Aorta (tissue), 5 donors: ENCODE data around the gene CFAP65. TPM values are rescaled to one million over a fixed set of nuclear protein-coding genes. Genes with fewer than 3 reads are reported as not detected.

Experiments
- ATAC-seq: fragments of 200-7000 bp; cut with Tn5 transposase; one replicate; pipeline ENCODE4 v1.9.1; 2022; ENCODE audit warnings: moderate library complexity; ENCODE audit not compliant: low FRiP score
- DNase-seq, 2 donors: peaks; one replicate each; pipeline ENCODE4 v3.0.0-alpha.2; 2020
- H3K27ac ChIP-seq, 2 donors: one replicate each; pipeline ENCODE4 v1.5.1; 2013; ENCODE audit warnings: low read length in 2 of 2, mild to moderate bottlenecking in 2 of 2, moderate library complexity in 2 of 2, control low read depth in 1 of 2, inconsistent platforms in 1 of 2, low read depth in 1 of 2
- H3K27me3 ChIP-seq, 2 donors: one replicate each; pipeline ENCODE4 v1.6.1; 2013; ENCODE audit warnings: control low read depth in 1 of 2, low read length in 1 of 2, mild to moderate bottlenecking in 1 of 2, moderate library complexity in 1 of 2; ENCODE audit not compliant: insufficient read depth in 2 of 2, control insufficient read depth in 1 of 2
- H3K36me3 ChIP-seq, 2 donors: one replicate each; pipeline ENCODE4 v1.6.1; 2013; ENCODE audit warnings: control low read depth in 1 of 2, low read length in 1 of 2, mild to moderate bottlenecking in 1 of 2; ENCODE audit not compliant: insufficient read depth in 2 of 2, control insufficient read depth in 1 of 2
- H3K4me1 ChIP-seq, 2 donors: one replicate each; pipeline ENCODE4 v1.6.1; 2013; ENCODE audit warnings: low read length in 2 of 2, control low read depth in 1 of 2, mild to moderate bottlenecking in 1 of 2, moderate library complexity in 1 of 2; ENCODE audit not compliant: insufficient read depth in 2 of 2, control insufficient read depth in 1 of 2
- H3K4me3 ChIP-seq, 2 donors: one replicate each; pipeline ENCODE4 v1.5.1; 2013; ENCODE audit warnings: low read length in 2 of 2, control low read depth in 1 of 2, mild to moderate bottlenecking in 1 of 2
- H3K9me3 ChIP-seq: one replicate; pipeline ENCODE4 v1.6.1; 2013; ENCODE audit warnings: mild to moderate bottlenecking, low read length; ENCODE audit not compliant: control insufficient read depth
- WGBS, 2 donors: extraction: QIAGEN DNeasy Blood & Tissue Kit; methylation state at CpG; one replicate each; pipeline ENCODE4 v1.1.7; 2013; 5-methylcytosine and 5-hydroxymethylcytosine counted together
- intact Hi-C, 2 donors: fragments of 100-400 bp; cut with DNase I; formaldehyde crosslinking; loops; one replicate each; pipeline versions ENCODE4 v1.14.2 to v1.15.0; 2022
- polyA plus RNA-seq, 2 donors: library from polyadenylated mRNA; stranded (reverse); fragments of 200-250 nt; gene quantifications; one replicate each; pipeline ENCODE4 v1.2.3, GENCODE V29; 2013
- total RNA-seq, 2 donors: library from RNA; stranded (reverse); fragmentation: NEBNext Ultra II Directional; extraction: Animal tissue kit (Norgen Biotek cat#: 25700); gene quantifications; one replicate each; pipeline ENCODE4 v1.2.1, GENCODE V29; 2021
- donor health status: healthy with polysubstance abuse.
- donor health status: Bipolar disorder and iron deficiency.
- donor health status: DM: no; HTN: no; CAD: no.
- donor health status: DM: no; HTN: no; CAD: no.
- donor health status: DM: yes; HTN: yes; CAD: no.

The CFAP65 gene
- total and polyA plus RNA-seq, 4 donors: 0.15 TPM; not detected in 3

DNA sequence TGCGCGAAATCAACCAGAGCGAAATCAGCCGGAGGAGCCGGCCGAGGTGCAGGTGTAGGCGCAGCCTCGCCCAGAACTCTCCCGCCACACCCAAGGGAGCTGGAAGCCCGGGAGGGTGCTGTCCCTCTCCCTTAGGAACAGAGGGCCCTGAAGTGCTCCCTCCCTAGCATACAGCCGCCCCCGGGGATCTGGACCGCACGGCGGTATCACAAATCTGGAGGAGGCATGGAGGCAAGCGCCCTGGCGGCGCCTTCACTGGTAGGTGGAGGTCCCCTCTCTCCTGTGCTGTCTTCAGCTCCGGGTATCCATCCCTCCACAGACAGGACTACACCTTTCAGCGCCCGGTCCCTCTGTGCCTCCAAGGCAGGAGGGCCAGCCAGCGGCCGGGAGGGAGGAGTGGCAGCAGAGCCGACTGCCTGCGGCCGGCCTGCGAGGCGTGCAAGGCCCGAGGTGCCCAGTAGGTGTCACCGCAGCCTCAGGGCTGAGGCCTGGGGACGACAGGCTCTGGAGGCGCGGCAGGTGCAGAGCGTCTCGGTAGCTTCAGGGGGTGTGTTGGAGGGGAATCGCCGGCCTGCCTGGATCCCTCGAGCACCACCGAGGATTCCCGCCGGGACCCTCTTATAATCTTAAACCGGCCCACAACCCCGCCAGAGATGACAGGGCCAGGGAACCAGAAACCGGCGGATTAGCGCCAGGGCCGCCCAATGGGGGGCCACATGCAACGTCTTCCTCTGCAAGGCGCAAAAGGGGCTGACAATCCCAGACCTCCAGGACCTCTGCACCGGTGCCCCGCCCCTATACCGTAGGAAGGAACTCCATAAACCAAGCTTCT, 16.6 kb upstream of the CFAP65 start:
- DNase-seq (peak; percentile 81 to 92), ATAC-seq (peak; percentile 92)
- no peaks in the 10 kb centered on the region for H3K4me1 ChIP-seq
- H3K36me3 ChIP-seq: no peaks in the 10 kb centered on the region
- intact Hi-C loops: loop anchor here (1.0 to 10.0 kb wide), 5 partner anchors 59 to 247 kb away; partner anchors contain the start of gene PTPRN (in 1 of the 2)
- no peak overlapping the region for H3K4me3 ChIP-seq
- no peak overlapping the region for H3K27ac ChIP-seq
- no peaks in the 10 kb centered on the region for H3K27me3 ChIP-seq
- WGBS, 2 donors: 9 to 12% methylated on average over 51 to 52 of the region's 52 CpGs
- no peaks in the 10 kb centered on the region for H3K9me3 ChIP-seq

GRCh38 chr2:219056896-219057708, 15.8 kb upstream of the CFAP65 start:
- no peaks in the 10 kb centered on the region for H3K9me3 ChIP-seq
- DNase-seq (no peak), ATAC-seq (no peak)
- H3K4me3 ChIP-seq: no peak overlapping the region
- H3K27ac ChIP-seq: no peak overlapping the region
- no peaks in the 10 kb centered on the region for H3K27me3 ChIP-seq
- 30 to 45% methylated on average over 40 of the region's 40 CpGs for WGBS, 2 donors
- no peaks in the 10 kb centered on the region for H3K4me1 ChIP-seq
- intact Hi-C loops: loop anchor here (5.0 to 10.0 kb wide), 3 partner anchors 60 to 248 kb away; partner anchors contain the start of gene PTPRN (in 1 of the 2)
- no peaks in the 10 kb centered on the region for H3K36me3 ChIP-seq

DNA sequence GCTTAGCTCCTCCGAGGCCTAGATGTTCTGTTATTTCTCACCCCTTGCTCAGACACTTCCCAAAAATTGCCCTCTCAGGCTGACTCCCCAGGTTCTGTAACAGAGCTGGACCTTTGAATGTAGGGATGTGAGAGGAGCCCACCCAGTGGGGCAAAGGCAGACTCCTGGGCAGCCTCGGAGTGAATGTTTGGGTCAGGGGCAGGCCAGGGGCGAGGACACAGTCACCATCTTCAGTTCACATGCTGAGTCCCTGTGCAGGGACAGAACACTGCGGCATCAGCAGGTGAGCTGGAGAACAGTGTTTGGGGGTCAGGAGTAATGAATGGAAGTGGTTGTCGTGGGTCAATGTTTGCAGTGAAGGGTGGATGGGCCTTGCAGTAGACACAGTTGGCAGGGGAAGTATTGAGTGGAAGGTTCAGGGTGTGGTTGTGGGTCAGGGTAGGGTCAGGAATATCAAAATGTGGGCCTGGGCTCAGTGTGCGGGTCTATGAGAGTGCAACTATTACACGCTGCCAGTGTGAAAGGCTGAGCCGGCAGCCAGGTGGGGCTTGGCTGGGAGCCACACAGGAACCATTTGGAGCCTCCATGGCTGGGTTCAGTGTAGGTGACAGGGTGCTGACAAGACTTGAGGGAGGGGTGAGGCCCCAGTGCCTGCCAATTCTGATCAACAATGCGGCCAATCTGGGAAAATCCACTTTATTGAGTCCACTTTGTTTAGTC, 15.0 kb upstream of the CFAP65 start:
- intact Hi-C loops: loop anchor here (5.0 to 10.0 kb wide), 3 partner anchors 61 to 248 kb away; partner anchors contain the start of gene PTPRN (in 1 of the 2)
- no peak for ATAC-seq

DNA sequence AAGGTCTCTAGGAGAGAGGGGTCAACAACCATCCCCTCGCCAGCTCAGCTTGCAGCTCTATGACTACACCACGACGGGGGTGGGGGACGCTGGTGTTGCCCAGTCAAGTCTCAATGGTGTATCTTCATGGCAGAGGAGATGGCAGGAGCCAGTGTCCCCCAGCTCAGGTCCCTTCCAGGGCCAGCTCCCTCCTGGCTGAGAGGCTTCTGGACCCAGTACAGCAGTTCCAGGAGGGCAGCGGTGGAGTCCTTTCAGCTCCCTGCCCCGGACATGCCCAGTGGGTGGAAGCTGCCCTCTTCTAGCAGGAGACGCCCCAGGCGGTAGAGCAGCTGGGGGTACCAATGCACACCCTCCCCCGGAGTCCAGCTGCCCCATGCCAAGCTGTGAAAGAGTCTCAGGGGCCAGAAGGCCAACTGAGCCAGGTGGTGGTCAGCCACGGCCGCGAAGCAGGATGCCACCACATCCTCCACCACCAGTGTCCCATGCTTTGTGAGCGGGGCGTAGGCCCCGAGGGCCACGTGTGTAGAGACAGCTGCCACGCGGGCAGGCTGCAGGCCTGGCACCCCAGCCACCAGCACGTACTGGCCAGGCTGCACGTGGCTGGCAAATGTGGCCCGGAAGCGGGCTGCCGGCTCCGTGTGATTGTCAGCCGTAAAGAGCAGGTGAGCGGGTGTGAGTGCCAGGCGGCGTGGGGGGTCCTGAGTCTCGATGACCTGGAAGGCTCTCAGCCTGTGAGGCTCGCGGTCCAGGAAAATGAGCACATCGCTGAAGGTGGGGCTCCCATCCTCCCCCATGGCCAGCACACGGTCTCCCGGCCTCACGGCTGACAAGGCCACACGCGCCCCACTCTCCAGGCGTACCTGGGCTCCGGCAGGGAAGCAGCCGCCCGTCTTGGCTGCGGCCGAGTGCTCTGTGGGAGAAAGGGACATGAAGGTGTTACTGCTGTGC, 13.9 kb upstream of the CFAP65 start:
- ATAC-seq (no peak), DNase-seq (no peak)
- intact Hi-C loops: loop anchor here (5.0 to 10.0 kb wide), 4 partner anchors 62 to 252 kb away; partner anchors contain the start of gene PTPRN (in 2 of the 2)
- no peak overlapping the region for H3K4me3 ChIP-seq
- WGBS, 2 donors: 91 to 93% methylated on average over 43 of the region's 43 CpGs
- H3K9me3 ChIP-seq: no peaks in the 10 kb centered on the region
- no peaks in the 10 kb centered on the region for H3K36me3 ChIP-seq
- H3K27me3 ChIP-seq: no peaks in the 10 kb centered on the region
- H3K4me1 ChIP-seq: no peaks in the 10 kb centered on the region
- no peak overlapping the region for H3K27ac ChIP-seq

More for the DNA sequence above, 15.0 kb upstream of the CFAP65 start:
- Histone ChIP-seq H3K36me3 (no peaks in the 10 kb centered on the region), H3K4me1 (no peaks in the 10 kb centered on the region), H3K4me3 (no peak overlapping the region), H3K27ac (no peak overlapping the region), H3K9me3 (no peaks in the 10 kb centered on the region), H3K27me3 (no peaks in the 10 kb centered on the region)
- WGBS, 2 donors: 76 to 78% methylated on average over 9 of the region's 9 CpGs
- DNase-seq: no peak

DNA sequence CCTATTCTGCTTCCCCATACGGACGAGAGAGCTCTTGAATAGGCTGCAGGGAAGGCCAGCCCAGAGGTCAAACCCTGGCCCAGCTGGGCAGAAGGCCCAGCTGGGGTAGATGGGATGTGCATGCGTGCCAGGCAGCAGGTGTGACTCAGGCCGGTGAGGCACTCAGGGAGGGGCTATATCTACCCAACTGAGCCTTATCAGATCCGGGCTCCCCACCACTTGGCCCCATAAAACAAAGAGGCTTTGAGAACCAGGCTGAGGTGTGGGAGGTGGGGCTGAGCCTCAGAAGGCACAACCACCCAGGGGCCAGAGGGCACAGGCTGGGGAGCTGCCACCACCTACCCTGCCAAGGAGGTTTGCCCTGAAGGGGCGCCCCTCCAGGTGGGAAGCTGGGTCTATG, 8.0 kb upstream of the CFAP65 start:
- no peaks in the 10 kb centered on the region for H3K4me1 ChIP-seq
- DNase-seq: no peak
- H3K36me3 ChIP-seq: no peaks in the 10 kb centered on the region
- intact Hi-C loops: no loop called here
- no peak overlapping the region for H3K27ac ChIP-seq
- WGBS, 2 donors: 75 to 82% methylated on average over 5 to 6 of the region's 6 CpGs
- no peaks in the 10 kb centered on the region for H3K9me3 ChIP-seq
- H3K27me3 ChIP-seq: no peaks in the 10 kb centered on the region
- no peak for ATAC-seq
- H3K4me3 ChIP-seq: no peak overlapping the region

DNA sequence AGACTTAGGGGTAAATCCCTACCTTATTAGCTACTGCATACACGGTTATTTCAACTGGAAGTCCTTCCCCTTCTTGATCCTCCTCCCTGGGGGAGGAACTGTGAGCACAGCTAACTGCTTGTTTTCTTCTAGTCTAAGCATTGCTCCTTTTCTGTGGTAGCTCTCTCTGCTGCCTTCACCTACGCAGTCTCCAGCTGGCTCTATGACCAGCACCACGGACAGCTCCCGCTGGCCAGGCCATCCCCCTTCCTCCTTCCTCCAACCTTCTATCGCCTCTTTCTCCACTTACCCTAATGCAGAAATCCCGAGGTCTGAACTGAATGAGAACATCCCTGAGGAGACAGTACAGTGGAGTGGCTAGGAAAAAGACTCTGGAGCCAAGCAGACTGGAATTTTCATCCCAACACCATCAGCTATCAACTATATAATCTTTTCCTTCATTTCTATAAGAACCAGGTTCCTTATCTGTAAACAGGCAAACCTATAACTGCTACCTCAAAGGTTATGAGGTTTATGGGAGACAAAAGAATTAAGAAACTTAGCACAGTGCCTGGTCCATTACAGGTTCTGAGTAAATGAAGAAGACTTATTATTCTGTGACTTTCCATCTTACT, 4.7 kb upstream of the CFAP65 start:
- H3K27ac ChIP-seq: no peak overlapping the region
- 4% methylated on average over 6 of the region's 6 CpGs for WGBS, 2 donors
- H3K36me3 ChIP-seq: no peaks in the 10 kb centered on the region
- DNase-seq (peak in 1 of 2 donors; percentile 79), ATAC-seq (no peak)
- intact Hi-C loops: no loop called here
- H3K4me1 ChIP-seq: no peaks in the 10 kb centered on the region
- H3K4me3 ChIP-seq: no peak overlapping the region
- no peaks in the 10 kb centered on the region for H3K27me3 ChIP-seq
- H3K9me3 ChIP-seq: no peaks in the 10 kb centered on the region

DNA sequence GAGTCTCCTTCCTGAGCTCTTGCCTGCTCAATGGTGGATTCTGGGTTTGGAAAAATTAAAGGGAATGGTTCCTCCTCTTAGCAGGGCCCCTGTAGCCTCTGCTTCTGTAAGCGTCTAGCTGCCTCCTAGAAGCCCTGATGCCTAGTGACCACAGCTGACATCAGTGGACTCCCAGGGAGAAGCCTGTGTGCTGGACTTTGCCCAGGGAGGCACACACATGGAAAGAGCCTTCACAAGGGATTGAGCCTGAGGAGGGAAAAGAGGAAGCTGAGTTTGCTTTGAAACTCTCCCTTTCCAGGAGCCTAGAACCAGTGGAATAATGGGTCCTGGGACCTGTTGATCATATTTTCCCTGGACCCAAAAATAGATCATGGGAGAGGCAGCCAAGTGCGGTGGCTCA, 1.4 kb upstream of the CFAP65 start:
- Histone ChIP-seq H3K4me1 (no peaks in the 10 kb centered on the region), H3K27ac (no peak overlapping the region), H3K27me3 (no peaks in the 10 kb centered on the region), H3K9me3 (no peaks in the 10 kb centered on the region), H3K4me3 (no peak overlapping the region), H3K36me3 (no peaks in the 10 kb centered on the region)
- WGBS, 2 donors: 77 to 78% methylated on average over 2 of the region's 2 CpGs
- intact Hi-C loops: no loop called here
- ATAC-seq (no peak), DNase-seq (no peak)
